ENCODE data around the gene GDF15. TPM values are rescaled to one million over a fixed set of nuclear protein-coding genes. Genes with fewer than 3 reads are reported as not detected.
A peak's percentile ranks its signal among the peaks of the same experiment; 100 is the strongest.

GDF15 gene
- total RNA-seq, 2 experiments from 2014 or later, result not detected

GRCh38 chr19:18431351-18432197, 45.6 kb downstream of the GDF15 start:
- no peak overlapping the region for H3K4me3 ChIP-seq (ENCODE audit: low read depth, low read length, poor library complexity, severe bottlenecking)
- ChIA-PET CTCF (ENCODE audit: unreplicated experiment) (interaction anchor here (0.6 kb wide), 1 partner anchor 96 kb away, joined by 3 read pairs; no protein-coding TSS in a partner anchor), POLR2A (interaction anchor here (0.6 to 0.7 kb wide), 3 partner anchors 11 to 398 kb away, joined by 3 to 5 read pairs (median 4); partner anchors contain the start of gene ELL)
- DNase-seq (ENCODE audit: low spot score), result no peak
- no peaks in the 10 kb centered on the region for H3K36me3 ChIP-seq (ENCODE audit: insufficient read depth, low read length)
- no peak for TF ChIP-seq CTCF (conservative IDR thresholded peaks at IDR 0.05; ENCODE audit: low read length)
- TF ChIP-seq EZH2phosphoT487 (IDR thresholded peaks at IDR 0.05; ENCODE audit: borderline replicate concordance, low read depth, low read length), result no peak
- H3K4me1 ChIP-seq (ENCODE audit: insufficient read depth, low read length, poor library complexity, severe bottlenecking), result peaks cover 30% of the 10 kb centered on the region
- H3K79me2 ChIP-seq (ENCODE audit: insufficient read depth, low read depth, low read length), result no peaks in the 10 kb centered on the region
- no peaks in the 10 kb centered on the region for H3K9me3 ChIP-seq (ENCODE audit: low read length)
- BruUV-seq (replicated peaks), result no TSS peak
- intact Hi-C loops (cut with micrococcal nuclease; ENCODE audit: unreplicated experiment), result no loop called here
- no peaks in the 10 kb centered on the region for H3K9me2 ChIP-seq (ENCODE audit: insufficient read depth, low read length)
- H2AFZ ChIP-seq (ENCODE audit: low read length), result no peak overlapping the region
- H3K27ac ChIP-seq (ENCODE audit: low read depth, low read length, poor library complexity, severe bottlenecking), result no peak overlapping the region
- H3K4me2 ChIP-seq (ENCODE audit: low read length), result no peak overlapping the region
- H4K20me1 ChIP-seq (ENCODE audit: insufficient read depth, low read length), result no peaks in the 10 kb centered on the region

- no peak for DNase-seq (ENCODE audit: low spot score)
- ChIA-PET POLR2A (interaction anchor here (0.6 kb wide), 2 partner anchors 89 to 399 kb away, joined by 3 to 5 read pairs; partner anchors contain the start of gene ELL), CTCF (ENCODE audit: unreplicated experiment) (no interaction called here)
- no TSS peak for BruUV-seq (replicated peaks)
- no peaks in the 10 kb centered on the region for H3K79me2 ChIP-seq (ENCODE audit: insufficient read depth, low read depth, low read length)
- peak overlapping the region; percentile 56 for H3K4me2 ChIP-seq (ENCODE audit: low read length)
- H3K36me3 ChIP-seq (ENCODE audit: insufficient read depth, low read length), result no peaks in the 10 kb centered on the region
- H3K4me3 ChIP-seq (ENCODE audit: low read depth, low read length, poor library complexity, severe bottlenecking), result no peak overlapping the region
- peaks cover 37% of the 10 kb centered on the region for H3K4me1 ChIP-seq (ENCODE audit: insufficient read depth, low read length, poor library complexity, severe bottlenecking)
- no peaks in the 10 kb centered on the region for H4K20me1 ChIP-seq (ENCODE audit: insufficient read depth, low read length)
- TF ChIP-seq CTCF (conservative IDR thresholded peaks at IDR 0.05; ENCODE audit: low read length) (no peak), EZH2phosphoT487 (IDR thresholded peaks at IDR 0.05; ENCODE audit: borderline replicate concordance, low read depth, low read length) (no peak)
- no peaks in the 10 kb centered on the region for H3K9me2 ChIP-seq (ENCODE audit: insufficient read depth, low read length)
- no peak overlapping the region for H3K27ac ChIP-seq (ENCODE audit: low read depth, low read length, poor library complexity, severe bottlenecking)
- no peak overlapping the region for H2AFZ ChIP-seq (ENCODE audit: low read length)
- intact Hi-C loops (cut with micrococcal nuclease; ENCODE audit: unreplicated experiment), result no loop called here
- H3K9me3 ChIP-seq (ENCODE audit: low read length), result no peaks in the 10 kb centered on the region
Observed at GRCh38 chr19:18432275-18433014, 46.5 kb downstream of the GDF15 start.

Data from OCI-LY7 (cell line).